ENCODE data around the gene RNF44.
"Not testable (repeated sequence)": the region's sequence is repeated elsewhere in the genome, so short reads cannot be mapped to it uniquely, and the experiment has no call there.

The RNF44 gene

GRCh38 chr5:176489077-176489476 is 48.1 kb downstream of the RNF44 start:
- H3K27ac ChIP-seq (ENCODE audit: low read length): no peak overlapping the region
- DNase-seq: no peak

GRCh38 chr5:176487160-176487559 is 50.0 kb downstream of the RNF44 start:
- not testable (repeated sequence) for H3F3A ChIP-seq (ENCODE audit: insufficient read depth, low read length); H3K27ac ChIP-seq (ENCODE audit: low read length)

More at GRCh38 chr5:176489077-176489476, 48.1 kb downstream of the RNF44 start:
- TF ChIP-seq, protein P1, sequence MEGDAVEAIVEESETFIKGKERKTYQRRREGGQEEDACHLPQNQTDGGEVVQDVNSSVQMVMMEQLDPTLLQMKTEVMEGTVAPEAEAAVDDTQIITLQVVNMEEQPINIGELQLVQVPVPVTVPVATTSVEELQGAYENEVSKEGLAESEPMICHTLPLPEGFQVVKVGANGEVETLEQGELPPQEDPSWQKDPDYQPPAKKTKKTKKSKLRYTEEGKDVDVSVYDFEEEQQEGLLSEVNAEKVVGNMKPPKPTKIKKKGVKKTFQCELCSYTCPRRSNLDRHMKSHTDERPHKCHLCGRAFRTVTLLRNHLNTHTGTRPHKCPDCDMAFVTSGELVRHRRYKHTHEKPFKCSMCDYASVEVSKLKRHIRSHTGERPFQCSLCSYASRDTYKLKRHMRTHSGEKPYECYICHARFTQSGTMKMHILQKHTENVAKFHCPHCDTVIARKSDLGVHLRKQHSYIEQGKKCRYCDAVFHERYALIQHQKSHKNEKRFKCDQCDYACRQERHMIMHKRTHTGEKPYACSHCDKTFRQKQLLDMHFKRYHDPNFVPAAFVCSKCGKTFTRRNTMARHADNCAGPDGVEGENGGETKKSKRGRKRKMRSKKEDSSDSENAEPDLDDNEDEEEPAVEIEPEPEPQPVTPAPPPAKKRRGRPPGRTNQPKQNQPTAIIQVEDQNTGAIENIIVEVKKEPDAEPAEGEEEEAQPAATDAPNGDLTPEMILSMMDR (IDR thresholded peaks at IDR 0.05; ENCODE audit: low read length): no peak
- TF ChIP-seq EZH2 (optimal IDR thresholded peaks at IDR 0.05; ENCODE audit: low read depth, low read length) (no peak), EZH2phosphoT487 (IDR thresholded peaks at IDR 0.05; ENCODE audit: low read length) (no peak)
- Histone ChIP-seq H3K36me3 (replicated peaks; ENCODE audit: insufficient read depth, low read length) (peaks cover 20% of the 10 kb centered on the region; the same call in 1 of the 2 replicates), H3K4me3 (ENCODE audit: low read length) (no peak overlapping the region), H3K79me2 (ENCODE audit: low read length) (peaks cover 10% of the 10 kb centered on the region), H3K4me2 (ENCODE audit: low read depth, low read length) (no peak overlapping the region), H4K20me1 (ENCODE audit: insufficient read depth, low read length) (no peaks in the 10 kb centered on the region), H2AFZ (ENCODE audit: low read length) (no peak overlapping the region), H3K9me2 (replicated peaks; ENCODE audit: insufficient read depth, low read length) (no peaks in the 10 kb centered on the region), H3K4me1 (ENCODE audit: low read length) (peaks cover 2% of the 10 kb centered on the region; the same call in 1 of the 2 replicates), H3K9ac (ENCODE audit: low read length) (no peak overlapping the region), H3K27me3 (replicated peaks; ENCODE audit: insufficient read depth, low read length) (no peaks in the 10 kb centered on the region), H3K9me3 (replicated peaks; ENCODE audit: insufficient read depth, low read length) (no peaks in the 10 kb centered on the region), H3F3A (ENCODE audit: insufficient read depth, low read length) (no peaks in the 10 kb centered on the region)

GRCh38 chr5:176486189-176486757 is 50.9 kb downstream of the RNF44 start:
- Histone ChIP-seq H3K36me3 (replicated peaks; ENCODE audit: insufficient read depth, low read length) (peaks cover 2% of the 10 kb centered on the region; the same call in 1 of the 2 replicates), H3K79me2 (ENCODE audit: low read length) (peaks cover 29% of the 10 kb centered on the region), H4K20me1 (ENCODE audit: insufficient read depth, low read length) (no peaks in the 10 kb centered on the region), H3K27ac (ENCODE audit: low read length) (no peak overlapping the region), H2AFZ (ENCODE audit: low read length) (no peak overlapping the region), H3K9ac (ENCODE audit: low read length) (no peak overlapping the region), H3K4me1 (ENCODE audit: low read length) (peaks cover 13% of the 10 kb centered on the region), H3K9me3 (replicated peaks; ENCODE audit: insufficient read depth, low read length) (no peaks in the 10 kb centered on the region), H3K9me2 (replicated peaks; ENCODE audit: insufficient read depth, low read length) (no peaks in the 10 kb centered on the region), H3F3A (ENCODE audit: insufficient read depth, low read length) (no peaks in the 10 kb centered on the region), H3K27me3 (replicated peaks; ENCODE audit: insufficient read depth, low read length) (no peaks in the 10 kb centered on the region), H3K4me3 (ENCODE audit: low read length) (no peak overlapping the region), H3K4me2 (ENCODE audit: low read depth, low read length) (no peak overlapping the region)
- TF ChIP-seq EZH2 (optimal IDR thresholded peaks at IDR 0.05; ENCODE audit: low read depth, low read length) (no peak), EZH2phosphoT487 (IDR thresholded peaks at IDR 0.05; ENCODE audit: low read length) (no peak)
- TF ChIP-seq, protein P1 (IDR thresholded peaks at IDR 0.05; ENCODE audit: low read length): no peak
- no peak for DNase-seq

More at GRCh38 chr5:176487160-176487559, 50.0 kb downstream of the RNF44 start:
- not testable (repeated sequence) for H3K27me3 ChIP-seq (replicated peaks; ENCODE audit: insufficient read depth, low read length); H3K9ac ChIP-seq (ENCODE audit: low read length); H3K9me3 ChIP-seq (replicated peaks; ENCODE audit: insufficient read depth, low read length); H3K36me3 ChIP-seq (replicated peaks; ENCODE audit: insufficient read depth, low read length); DNase-seq; H4K20me1 ChIP-seq (ENCODE audit: insufficient read depth, low read length); H3K4me3 ChIP-seq (ENCODE audit: low read length); H3K4me2 ChIP-seq (ENCODE audit: low read depth, low read length); H3K9me2 ChIP-seq (replicated peaks; ENCODE audit: insufficient read depth, low read length); H2AFZ ChIP-seq (ENCODE audit: low read length)
- Histone ChIP-seq H3K4me1 (ENCODE audit: low read length) (peaks cover 13% of the 10 kb centered on the region), H3K79me2 (ENCODE audit: low read length) (peaks cover 25% of the 10 kb centered on the region)

DNA sequence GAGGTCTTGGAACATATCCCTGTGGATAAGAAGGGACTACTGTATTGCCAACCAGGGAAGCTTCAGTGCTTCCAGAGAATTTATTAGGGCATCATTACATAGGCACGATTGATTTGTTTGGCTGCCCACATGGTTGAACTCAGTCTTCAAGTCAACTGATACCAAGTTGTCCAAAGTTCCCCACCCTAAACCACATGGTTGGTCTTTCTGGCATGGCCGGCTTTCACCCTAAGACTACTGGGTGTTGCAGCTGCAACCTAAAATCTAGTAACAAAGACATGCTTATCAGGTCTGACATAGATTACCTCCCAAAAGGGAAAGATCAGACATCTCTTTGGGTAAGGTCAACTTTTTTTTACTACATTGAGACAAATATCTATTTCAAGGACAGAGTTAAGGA is 52.0 kb downstream of the RNF44 start:
- Histone ChIP-seq H3F3A (ENCODE audit: insufficient read depth, low read length) (no peaks in the 10 kb centered on the region), H3K9ac (ENCODE audit: low read length) (no peak overlapping the region), H2AFZ (ENCODE audit: low read length) (no peak overlapping the region), H3K27ac (ENCODE audit: low read length) (no peak overlapping the region), H3K36me3 (replicated peaks; ENCODE audit: insufficient read depth, low read length) (no peaks in the 10 kb centered on the region; the same call in 1 of the 2 replicates), H3K4me1 (ENCODE audit: low read length) (peaks cover 13% of the 10 kb centered on the region), H3K9me3 (replicated peaks; ENCODE audit: insufficient read depth, low read length) (no peaks in the 10 kb centered on the region), H3K4me2 (ENCODE audit: low read depth, low read length) (no peak overlapping the region), H4K20me1 (ENCODE audit: insufficient read depth, low read length) (no peaks in the 10 kb centered on the region), H3K27me3 (replicated peaks; ENCODE audit: insufficient read depth, low read length) (no peaks in the 10 kb centered on the region), H3K9me2 (replicated peaks; ENCODE audit: insufficient read depth, low read length) (no peaks in the 10 kb centered on the region), H3K4me3 (ENCODE audit: low read length) (no peak overlapping the region), H3K79me2 (ENCODE audit: low read length) (peaks cover 29% of the 10 kb centered on the region)
- TF ChIP-seq EZH2 (optimal IDR thresholded peaks at IDR 0.05; ENCODE audit: low read depth, low read length) (no peak), EZH2phosphoT487 (IDR thresholded peaks at IDR 0.05; ENCODE audit: low read length) (no peak)
- TF ChIP-seq, protein P1 (IDR thresholded peaks at IDR 0.05; ENCODE audit: low read length): no peak
- DNase-seq: no peak

Data from MM.1S (cell line).